Suprapubic skin (tissue), 4 donors: ENCODE data around the gene PUSL1. TPM values are rescaled to one million over a fixed set of nuclear protein-coding genes. Genes with fewer than 3 reads are reported as not detected.
A peak's percentile ranks its signal among the peaks of the same experiment; 100 is the strongest.

Source experiments
- DNase-seq, 2 donors: peaks; one replicate each; pipeline ENCODE4 v3.0.0-alpha.2; 2019; ENCODE audit warnings: low spot score in 2 of 2
- H3K27ac ChIP-seq: fragments of 200-600 bp; sonication (generic); one replicate; pipeline ENCODE4 v1.5.1; 2019
- H3K27me3 ChIP-seq: fragments of 200-600 bp; sonication (generic); one replicate; pipeline ENCODE4 v1.5.1; 2019
- H3K36me3 ChIP-seq: fragments of 200-600 bp; sonication (generic); one replicate; pipeline ENCODE4 v1.5.1; 2019
- H3K4me1 ChIP-seq: fragments of 200-600 bp; sonication (generic); one replicate; pipeline ENCODE4 v1.5.1; 2019
- H3K4me3 ChIP-seq: fragments of 200-600 bp; sonication (generic); one replicate; pipeline ENCODE4 v1.5.1; 2019; ENCODE audit warnings: mild to moderate bottlenecking
- H3K9me3 ChIP-seq: fragments of 200-600 bp; sonication (generic); one replicate; pipeline ENCODE4 v1.5.1; 2019
- EP300 ChIP-seq: sonication (generic); formaldehyde crosslinking; IDR thresholded peaks from one replicate; pipeline ENCODE4 v1.6.1; 2017; ENCODE audit warnings: antibody characterized with exemption
- POLR2A ChIP-seq, 2 donors: fragments of 450-650 bp; IDR thresholded peaks; one replicate each; pipeline ENCODE4 v1.6.1; 2017; ENCODE audit warnings: antibody characterized with exemption in 2 of 2, mild to moderate bottlenecking in 2 of 2, moderate library complexity in 2 of 2
- POLR2AphosphoS5 ChIP-seq, 3 donors: sonication (generic); formaldehyde crosslinking; IDR thresholded peaks; one replicate each; pipeline ENCODE4 v1.6.1; 2017; ENCODE audit warnings: antibody characterized with exemption in 3 of 3
- WGBS: methylation state at CpG from one replicate; pipeline ENCODE4 v1.1.5; 2018; 5-methylcytosine and 5-hydroxymethylcytosine counted together
- total RNA-seq, 4 donors: library from RNA; depleted of rRNA; stranded (reverse); fragments of >200 nt; gene quantifications; one replicate each; pipeline ENCODE4 v1.1.0, GENCODE V29; 2016
- TF ChIP-seq, protein P1 (sequence below), 2 donors: fragments of 200-600 bp in 1 of 2; fragments of 450-650 bp in 1 of 2; sonication (generic) in 1 of 2; IDR thresholded peaks; one replicate each; pipeline ENCODE4 v1.5.1; 2016 to 2019; ENCODE audit warnings: antibody characterized with exemption in 2 of 2, mild to moderate bottlenecking in 1 of 2, moderate library complexity in 1 of 2

The PUSL1 gene
- total RNA-seq, 4 donors from 2014 or later = 16.9 to 56.4 (median 36.4) TPM

DNA sequence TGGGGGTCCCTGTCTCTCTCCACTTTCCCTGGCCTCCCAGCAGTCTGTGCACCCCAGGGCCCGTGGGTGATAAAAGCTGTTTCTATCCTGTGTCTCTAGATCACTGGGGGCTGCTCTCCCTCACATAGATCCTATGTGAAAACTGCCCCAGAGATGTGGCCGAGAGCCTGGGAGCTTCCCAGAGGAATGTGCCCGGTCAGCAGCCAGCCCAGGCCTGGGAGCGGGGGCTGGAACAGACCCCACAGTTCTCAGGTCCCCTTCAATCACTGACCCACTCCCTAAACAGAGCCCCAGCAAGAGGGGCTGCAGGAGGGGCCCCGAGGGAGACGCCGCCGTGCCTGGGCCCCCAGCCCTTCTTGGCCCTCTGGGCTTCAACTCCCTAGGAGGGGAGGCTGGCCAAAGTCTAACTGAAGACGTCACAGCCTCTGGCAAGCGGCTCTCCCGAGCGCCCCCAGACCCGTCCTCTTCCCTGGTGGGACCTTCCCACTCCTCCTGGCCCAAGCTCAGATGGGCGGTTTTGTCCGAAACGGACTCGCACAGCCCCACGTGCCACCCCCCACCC lies 49.6 kb downstream of the PUSL1 start:
- H3K9me3 ChIP-seq = no peaks in the 10 kb centered on the region
- TF ChIP-seq, protein P1, sequence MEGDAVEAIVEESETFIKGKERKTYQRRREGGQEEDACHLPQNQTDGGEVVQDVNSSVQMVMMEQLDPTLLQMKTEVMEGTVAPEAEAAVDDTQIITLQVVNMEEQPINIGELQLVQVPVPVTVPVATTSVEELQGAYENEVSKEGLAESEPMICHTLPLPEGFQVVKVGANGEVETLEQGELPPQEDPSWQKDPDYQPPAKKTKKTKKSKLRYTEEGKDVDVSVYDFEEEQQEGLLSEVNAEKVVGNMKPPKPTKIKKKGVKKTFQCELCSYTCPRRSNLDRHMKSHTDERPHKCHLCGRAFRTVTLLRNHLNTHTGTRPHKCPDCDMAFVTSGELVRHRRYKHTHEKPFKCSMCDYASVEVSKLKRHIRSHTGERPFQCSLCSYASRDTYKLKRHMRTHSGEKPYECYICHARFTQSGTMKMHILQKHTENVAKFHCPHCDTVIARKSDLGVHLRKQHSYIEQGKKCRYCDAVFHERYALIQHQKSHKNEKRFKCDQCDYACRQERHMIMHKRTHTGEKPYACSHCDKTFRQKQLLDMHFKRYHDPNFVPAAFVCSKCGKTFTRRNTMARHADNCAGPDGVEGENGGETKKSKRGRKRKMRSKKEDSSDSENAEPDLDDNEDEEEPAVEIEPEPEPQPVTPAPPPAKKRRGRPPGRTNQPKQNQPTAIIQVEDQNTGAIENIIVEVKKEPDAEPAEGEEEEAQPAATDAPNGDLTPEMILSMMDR (IDR thresholded peaks at IDR 0.05) = no peak
- TF ChIP-seq POLR2AphosphoS5 (IDR thresholded peaks at IDR 0.05) (no peak), EP300 (no peak), POLR2A (IDR thresholded peaks at IDR 0.05) (no peak)
- H3K27me3 ChIP-seq = peaks cover 26% of the 10 kb centered on the region
- no peak for DNase-seq
- WGBS = 23% methylated on average over 8 of the region's 18 CpGs
- H3K4me1 ChIP-seq = peaks cover 84% of the 10 kb centered on the region
- no peaks in the 10 kb centered on the region for H3K36me3 ChIP-seq
- peak overlapping the region; percentile 88 for H3K27ac ChIP-seq
- peak overlapping the region; percentile 48 for H3K4me3 ChIP-seq

GRCh38 chr1:1358433-1359271 lies 50.3 kb downstream of the PUSL1 start, which contains the start of gene MXRA8:
Gene MXRA8 (minus strand): TSS chr1:1358555. CDS start chr1:1358504, 51 bp downstream.
- H3K4me1 ChIP-seq = peaks cover 77% of the 10 kb centered on the region
- TF ChIP-seq, protein P1 (IDR thresholded peaks at IDR 0.05) = no peak
- TF ChIP-seq POLR2AphosphoS5 (IDR thresholded peaks at IDR 0.05) = no peak
- TF ChIP-seq POLR2A (IDR thresholded peaks at IDR 0.05) = no peak
- TF ChIP-seq EP300 = no peak
- DNase-seq = no peak
- H3K27me3 ChIP-seq = peaks cover 19% of the 10 kb centered on the region
- 35% methylated on average over 2 of the region's 29 CpGs for WGBS
- no peaks in the 10 kb centered on the region for H3K36me3 ChIP-seq
- no peaks in the 10 kb centered on the region for H3K9me3 ChIP-seq
- H3K27ac ChIP-seq = peak within 1 kb of the TSS; percentile 88
- H3K4me3 ChIP-seq = peak within 1 kb of the TSS; percentile 48

DNA sequence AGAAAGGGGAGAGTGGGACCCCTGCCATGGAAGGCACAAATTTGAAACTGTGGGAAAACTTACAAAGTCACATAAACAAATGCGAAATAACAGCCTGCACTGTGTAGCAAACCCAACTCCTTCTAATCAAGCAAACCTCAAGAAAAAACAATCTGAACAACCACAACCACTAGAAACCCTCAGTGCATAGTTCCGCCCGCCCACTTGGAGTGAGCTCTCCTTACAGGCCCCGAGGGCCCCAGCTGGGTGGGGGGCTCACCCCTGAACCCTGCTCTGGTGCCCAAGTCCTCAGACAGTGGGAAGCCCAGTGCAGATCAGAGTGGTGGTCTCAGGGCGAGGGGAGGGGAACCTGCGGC lies 50.9 kb downstream of the PUSL1 start:
- no peaks in the 10 kb centered on the region for H3K9me3 ChIP-seq
- peak overlapping the region; percentile 48 for H3K4me3 ChIP-seq
- TF ChIP-seq POLR2A (IDR thresholded peaks at IDR 0.05) (no peak), EP300 (no peak), POLR2AphosphoS5 (IDR thresholded peaks at IDR 0.05) (no peak)
- TF ChIP-seq, protein P1 (IDR thresholded peaks at IDR 0.05) = no peak
- no peak for DNase-seq
- H3K4me1 ChIP-seq = peaks cover 71% of the 10 kb centered on the region
- H3K27me3 ChIP-seq = peaks cover 13% of the 10 kb centered on the region
- peak overlapping the region; percentile 88 for H3K27ac ChIP-seq
- H3K36me3 ChIP-seq = no peaks in the 10 kb centered on the region
- 62% methylated on average over 5 of the region's 6 CpGs for WGBS

DNA sequence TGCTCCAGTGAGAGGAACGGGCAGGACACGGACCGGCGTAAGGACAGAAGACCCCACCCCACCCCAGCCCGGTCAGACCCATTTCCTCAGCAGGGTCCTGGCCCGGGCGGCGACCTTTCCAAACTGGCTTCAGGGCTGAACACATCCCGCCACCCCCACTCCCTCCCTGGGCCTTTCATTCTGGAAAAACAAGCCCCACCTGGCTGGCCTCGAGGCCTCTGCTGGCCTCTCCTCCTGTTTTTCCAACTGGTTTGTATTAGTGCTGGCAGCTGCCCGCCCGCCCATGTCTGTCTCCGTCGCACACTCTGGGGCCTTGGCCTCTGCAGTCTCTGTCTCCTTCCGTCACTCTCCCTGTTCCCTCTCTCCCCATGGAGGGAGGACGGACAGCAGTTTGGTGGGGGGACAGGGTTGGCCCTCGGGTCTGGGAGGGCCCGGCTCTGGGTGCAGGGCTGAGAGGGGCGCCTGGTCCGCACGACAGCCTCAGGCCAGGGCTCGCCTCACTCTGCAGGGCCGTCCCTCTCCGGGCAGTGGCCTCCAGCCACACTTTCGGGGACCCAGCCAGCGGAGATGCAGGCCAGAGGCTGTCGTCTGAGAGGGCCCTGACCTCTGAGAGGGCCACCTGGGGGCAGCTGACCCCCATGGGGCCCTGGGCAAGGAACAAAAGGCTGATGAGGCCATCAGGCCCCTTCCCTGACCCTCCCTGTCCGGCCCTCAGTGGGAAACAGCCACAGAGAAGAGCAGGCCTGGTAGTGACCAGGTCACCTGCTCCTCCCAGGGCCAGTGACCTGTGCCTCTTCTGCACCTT lies 51.5 kb downstream of the PUSL1 start:
- H3K27me3 ChIP-seq = peaks cover 7% of the 10 kb centered on the region
- no peak for DNase-seq
- H3K9me3 ChIP-seq = no peaks in the 10 kb centered on the region
- H3K36me3 ChIP-seq = no peaks in the 10 kb centered on the region
- no peak for TF ChIP-seq POLR2A (IDR thresholded peaks at IDR 0.05)
- TF ChIP-seq EP300 = no peak
- TF ChIP-seq, protein P1 (IDR thresholded peaks at IDR 0.05) = no peak
- no peak for TF ChIP-seq POLR2AphosphoS5 (IDR thresholded peaks at IDR 0.05)
- peaks cover 65% of the 10 kb centered on the region for H3K4me1 ChIP-seq
- WGBS = 45% methylated on average over 15 of the region's 28 CpGs
- peak overlapping the region; percentile 9 for H3K4me3 ChIP-seq
- peak overlapping the region; percentile 88 for H3K27ac ChIP-seq
